BLaER1 treated with 17β-estradiol and CSF1 and Interleukin-3, amounts not matched to agents 10 nM and 100 nM (cell line): Measurements from ENCODE around the gene DCN.
"Not testable (repeated sequence)": the region's sequence is repeated elsewhere in the genome, so short reads cannot be mapped to it uniquely, and the experiment has no call there.

Experiments used
- H3K27ac ChIP-seq, 11 experiments: shearing (Covaris generic); formaldehyde crosslinking; 2 replicates each; pipeline ENCODE4 v1.8.1; 2022
- H3K27me3 ChIP-seq, 11 experiments: shearing (Covaris generic); formaldehyde crosslinking; 2 replicates each; pipeline ENCODE4 v1.8.1; 2022
- H3K36me3 ChIP-seq, 11 experiments: shearing (Covaris generic); formaldehyde crosslinking; 2 replicates each; pipeline ENCODE4 v1.8.1; 2022
- H3K4me1 ChIP-seq, 10 experiments: shearing (Covaris generic); formaldehyde crosslinking; 2 replicates each; pipeline ENCODE4 v1.8.1; 2022
- H3K4me2 ChIP-seq, 11 experiments: shearing (Covaris generic); formaldehyde crosslinking; 2 replicates each; pipeline ENCODE4 v1.8.1; 2022
- H3K4me3 ChIP-seq, 10 experiments: shearing (Covaris generic); formaldehyde crosslinking; 2 replicates each; pipeline ENCODE4 v1.8.1; 2022
- H3K9ac ChIP-seq, 11 experiments: shearing (Covaris generic); formaldehyde crosslinking; 2 replicates each; pipeline ENCODE4 v1.8.1; 2022
- H3K9me3 ChIP-seq, 11 experiments: shearing (Covaris generic); formaldehyde crosslinking; replicated peaks in 1 of 11; 2 replicates each; pipeline ENCODE4 v1.8.1; 2022
- H4K20me1 ChIP-seq, 11 experiments: shearing (Covaris generic); formaldehyde crosslinking; 2 replicates each; pipeline ENCODE4 v1.8.1; 2022
- Cebpa-rat ChIP-seq, 11 experiments: shearing (Covaris generic); IDR thresholded peaks; 2 replicates each; pipeline ENCODE4 v1.8.1; 2022

Gene DCN

DNA sequence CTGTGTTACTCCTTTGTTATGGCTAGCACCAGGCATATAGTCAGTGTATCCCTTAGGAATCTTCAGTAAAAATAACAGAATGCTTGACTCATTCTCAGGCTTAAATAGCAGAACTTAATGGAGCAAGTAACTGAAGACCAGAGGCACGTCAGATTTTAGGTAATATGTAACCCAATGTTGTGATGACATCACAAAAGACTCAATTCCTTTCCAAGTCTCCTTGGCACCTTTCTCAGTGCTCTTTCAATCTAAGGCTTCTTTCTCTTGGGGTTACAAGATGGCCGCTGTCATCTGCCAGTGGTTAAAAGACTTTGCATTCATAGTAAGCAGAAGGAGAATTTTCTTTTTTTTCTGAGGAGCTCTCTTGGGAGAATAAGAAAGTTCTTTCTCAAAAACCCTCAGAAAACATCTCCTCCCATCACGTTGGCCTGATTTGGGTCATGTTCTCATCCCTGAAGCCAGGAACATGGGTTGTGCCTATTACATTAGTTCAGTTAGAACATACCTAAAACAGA, 33.4 kb upstream of the DCN start:
- Histone ChIP-seq H3K27me3 (no peaks in the 10 kb centered on the region), H3K9me3 (peaks cover 0 to 6% (median 0%) of the 10 kb centered on the region in 11 experiments; a peak in 1 of 22 replicates), H3K36me3 (no peaks in the 10 kb centered on the region), H4K20me1 (no peaks in the 10 kb centered on the region), H3K4me1 (peaks cover 0 to 11% (median 0%) of the 10 kb centered on the region in 10 experiments; a peak in 6 of 20 replicates), H3K4me3 (no peak overlapping the region), H3K27ac (no peak overlapping the region), H3K4me2 (no peak overlapping the region), H3K9ac (no peak overlapping the region)
- no peak for TF ChIP-seq Cebpa-rat (IDR thresholded peaks at IDR 0.05)

DNA sequence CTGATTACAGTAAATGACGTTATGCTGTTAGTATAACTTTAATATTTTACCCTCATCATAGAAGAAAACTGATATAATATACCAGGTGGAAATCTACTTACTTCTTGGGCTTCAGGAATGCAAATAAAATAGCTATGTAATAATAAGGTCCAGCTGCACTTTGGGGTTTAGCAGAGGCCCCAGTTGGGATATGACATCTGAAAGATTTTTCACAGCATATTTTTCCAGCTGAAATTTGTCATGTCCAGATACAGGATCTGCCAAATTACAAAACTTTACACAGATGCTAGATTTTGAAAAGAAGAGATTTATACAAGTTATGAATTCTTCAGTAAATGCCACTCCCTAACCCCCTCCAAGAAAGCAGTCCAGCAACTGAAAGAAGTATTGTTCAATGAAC, 29.2 kb upstream of the DCN start:
- Histone ChIP-seq H3K9me3 (peaks cover 0 to 7% (median 0%) of the 10 kb centered on the region in 11 experiments; a peak in 1 of 22 replicates), H4K20me1 (no peaks in the 10 kb centered on the region), H3K27me3 (no peaks in the 10 kb centered on the region), H3K4me2 (no peak overlapping the region), H3K27ac (no peak overlapping the region), H3K36me3 (no peaks in the 10 kb centered on the region), H3K4me1 (peaks cover 0 to 2% (median 0%) of the 10 kb centered on the region in 10 experiments; a peak in 1 of 20 replicates), H3K4me3 (no peak overlapping the region), H3K9ac (no peak overlapping the region)
- no peak for TF ChIP-seq Cebpa-rat (IDR thresholded peaks at IDR 0.05)

DNA sequence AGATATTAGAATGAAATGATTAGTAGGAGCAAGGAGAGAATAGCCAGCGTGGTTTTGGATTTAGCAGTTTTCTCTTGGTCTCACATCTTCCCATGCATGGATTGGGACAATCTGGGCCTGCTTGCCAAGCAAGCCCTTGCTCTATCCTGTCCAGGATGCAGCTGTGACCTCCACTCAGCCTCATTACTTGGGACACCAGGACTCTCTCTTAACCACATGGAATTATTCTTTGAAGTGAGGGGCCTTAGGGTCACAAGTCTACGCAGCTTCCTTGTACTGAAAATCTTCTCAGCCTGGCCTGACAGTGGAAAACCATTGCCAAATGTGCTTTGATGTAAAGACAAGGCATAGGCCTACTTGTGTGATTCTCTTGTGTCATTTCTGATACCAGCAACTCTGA, 28.0 kb upstream of the DCN start:
- peaks cover 0 to 7% (median 0%) of the 10 kb centered on the region in 11 experiments; a peak in 1 of 22 replicates for H3K9me3 ChIP-seq
- no peak overlapping the region for H3K4me3 ChIP-seq
- H3K27me3 ChIP-seq, result no peaks in the 10 kb centered on the region
- H3K4me1 ChIP-seq, result no peaks in the 10 kb centered on the region
- no peak overlapping the region for H3K4me2 ChIP-seq
- H3K9ac ChIP-seq, result no peak overlapping the region
- no peaks in the 10 kb centered on the region for H4K20me1 ChIP-seq
- H3K36me3 ChIP-seq, result no peaks in the 10 kb centered on the region
- TF ChIP-seq Cebpa-rat (IDR thresholded peaks at IDR 0.05), result no peak
- no peak overlapping the region for H3K27ac ChIP-seq

DNA sequence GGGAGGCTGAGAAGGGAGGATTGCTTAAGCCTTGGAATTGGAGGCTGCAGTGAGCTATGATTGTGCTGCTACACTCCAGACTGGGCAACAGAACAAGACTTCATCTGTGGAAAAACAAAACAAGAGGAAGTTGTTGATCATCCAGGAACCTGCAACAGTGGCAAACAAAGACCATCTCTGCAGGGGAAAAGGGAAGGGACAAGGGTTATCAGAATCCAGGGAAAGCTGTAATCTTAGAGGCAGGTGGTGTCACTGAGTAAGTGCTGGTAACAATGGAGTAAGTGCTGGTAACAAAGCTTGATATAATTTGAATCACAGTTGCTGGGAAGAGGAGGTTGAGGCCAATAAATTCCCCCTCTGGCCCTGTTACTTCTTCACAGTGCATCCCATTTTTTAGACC, 27.5 kb upstream of the DCN start:
- no peaks in the 10 kb centered on the region for H4K20me1 ChIP-seq

DNA sequence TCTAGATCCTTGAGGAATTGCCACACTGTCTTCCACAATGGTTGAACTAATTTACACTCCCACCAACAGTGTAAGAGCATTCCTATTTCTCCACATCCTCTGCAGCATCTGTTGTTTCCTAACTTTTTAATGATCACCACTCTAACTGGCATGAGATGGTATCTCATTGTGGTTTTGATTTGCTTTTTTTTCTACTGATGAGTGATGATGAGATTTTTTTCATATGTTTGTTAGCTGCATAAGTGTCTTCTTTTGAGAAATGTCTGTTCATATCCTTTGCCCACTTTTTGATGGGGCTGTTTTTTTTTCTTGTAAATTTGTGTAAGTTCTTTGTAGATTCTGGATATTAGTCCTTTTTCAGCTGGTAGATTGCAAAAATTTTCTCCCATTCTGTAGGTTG, 24.7 kb upstream of the DCN start:
- H3K4me2 ChIP-seq, H3K9ac ChIP-seq, H3K27me3 ChIP-seq, H3K4me3 ChIP-seq, H3K36me3 ChIP-seq, H3K27ac ChIP-seq, H4K20me1 ChIP-seq, H3K9me3 ChIP-seq, H3K4me1 ChIP-seq: not testable (repeated sequence)

More for the DNA sequence above, 27.5 kb upstream of the DCN start:
- H3K4me1 ChIP-seq, result no peaks in the 10 kb centered on the region
- H3K27me3 ChIP-seq, result no peaks in the 10 kb centered on the region
- H3K27ac ChIP-seq, result no peak overlapping the region
- TF ChIP-seq Cebpa-rat (IDR thresholded peaks at IDR 0.05), result no peak
- no peak overlapping the region for H3K4me2 ChIP-seq
- no peak overlapping the region for H3K4me3 ChIP-seq
- no peaks in the 10 kb centered on the region for H3K36me3 ChIP-seq
- H3K9ac ChIP-seq, result no peak overlapping the region
- peaks cover 0 to 7% (median 0%) of the 10 kb centered on the region in 11 experiments; a peak in 1 of 22 replicates for H3K9me3 ChIP-seq

DNA sequence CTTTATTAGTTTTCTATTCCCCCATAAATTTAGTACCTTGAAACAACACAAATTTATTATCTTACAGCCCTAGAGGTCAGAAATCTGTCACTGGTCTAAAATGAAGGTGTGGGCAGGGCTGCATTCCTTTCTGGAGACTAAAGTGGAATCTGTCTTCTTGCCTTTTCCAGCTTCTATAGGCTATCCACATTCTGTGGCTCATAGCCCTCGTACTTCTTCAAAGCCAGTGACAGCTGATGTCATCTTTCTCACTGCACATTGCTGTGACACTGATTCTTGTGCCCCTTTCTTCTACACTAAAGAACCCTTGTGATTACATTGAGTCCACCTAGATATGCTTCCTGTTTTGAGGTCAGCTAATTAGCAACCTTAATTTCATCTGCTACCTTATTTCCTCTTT, 23.2 kb upstream of the DCN start:
- Histone ChIP-seq H4K20me1 (no peaks in the 10 kb centered on the region), H3K4me3 (no peak overlapping the region), H3K36me3 (no peaks in the 10 kb centered on the region), H3K27me3 (no peaks in the 10 kb centered on the region), H3K9ac (no peak overlapping the region), H3K9me3 (0 out of 22 replicates have a peak, but pooled peaks cover 0 to 7% (median 0%) of the 10 kb centered on the region in 11 experiments), H3K4me2 (no peak overlapping the region), H3K27ac (no peak overlapping the region), H3K4me1 (no peaks in the 10 kb centered on the region)
- no peak for TF ChIP-seq Cebpa-rat (IDR thresholded peaks at IDR 0.05)

DNA sequence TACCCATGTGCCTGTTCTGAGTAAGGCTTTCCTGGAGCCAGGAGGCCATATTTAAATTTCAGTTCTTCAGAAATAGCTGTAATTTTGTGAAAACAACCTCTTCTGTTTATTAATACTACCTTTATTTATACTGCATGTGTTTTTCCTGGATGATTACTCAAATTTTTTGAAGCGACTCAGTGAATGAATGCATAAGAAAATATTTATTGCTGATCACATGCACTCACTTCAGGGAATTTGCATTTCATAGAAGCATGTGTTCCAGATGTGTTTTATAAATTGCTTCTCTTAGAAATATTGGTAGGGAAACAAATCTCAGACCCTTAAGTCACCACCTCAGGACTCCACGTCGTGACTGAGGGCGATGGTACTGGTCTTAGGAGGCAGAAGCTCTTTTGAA, 21.8 kb upstream of the DCN start:
- Histone ChIP-seq H3K4me2 (no peak overlapping the region), H3K9me3 (0 out of 22 replicates have a peak, but pooled peaks cover 0 to 7% (median 0%) of the 10 kb centered on the region in 11 experiments), H3K9ac (no peak overlapping the region), H3K27me3 (no peaks in the 10 kb centered on the region), H3K4me1 (no peaks in the 10 kb centered on the region), H3K27ac (no peak overlapping the region), H4K20me1 (no peaks in the 10 kb centered on the region), H3K4me3 (no peak overlapping the region), H3K36me3 (no peaks in the 10 kb centered on the region)
- no peak for TF ChIP-seq Cebpa-rat (IDR thresholded peaks at IDR 0.05)

DNA sequence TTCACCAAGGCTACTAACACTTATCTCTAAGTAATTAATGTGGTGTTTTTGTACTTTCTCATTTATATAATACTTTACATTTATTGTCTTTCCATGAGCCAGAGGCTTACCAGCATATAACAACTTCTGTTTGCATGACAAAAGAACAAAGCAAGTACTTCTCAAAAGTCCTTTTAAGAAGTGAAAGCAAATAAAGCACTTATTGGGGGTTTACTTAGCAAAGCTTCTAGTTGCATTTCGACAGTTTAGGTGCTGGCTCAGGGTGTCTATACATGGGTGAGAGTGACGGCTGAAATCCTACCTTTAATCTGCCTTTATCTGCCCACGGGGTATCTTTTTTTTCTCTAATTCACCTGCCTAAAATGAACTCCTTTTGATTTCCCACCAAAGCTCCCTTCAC, 21.0 kb upstream of the DCN start:
- TF ChIP-seq Cebpa-rat (IDR thresholded peaks at IDR 0.05), result no peak
- 0 out of 22 replicates have a peak, but pooled peaks cover 0 to 7% (median 0%) of the 10 kb centered on the region in 11 experiments for H3K9me3 ChIP-seq
- H3K4me2 ChIP-seq, result no peak overlapping the region

DNA sequence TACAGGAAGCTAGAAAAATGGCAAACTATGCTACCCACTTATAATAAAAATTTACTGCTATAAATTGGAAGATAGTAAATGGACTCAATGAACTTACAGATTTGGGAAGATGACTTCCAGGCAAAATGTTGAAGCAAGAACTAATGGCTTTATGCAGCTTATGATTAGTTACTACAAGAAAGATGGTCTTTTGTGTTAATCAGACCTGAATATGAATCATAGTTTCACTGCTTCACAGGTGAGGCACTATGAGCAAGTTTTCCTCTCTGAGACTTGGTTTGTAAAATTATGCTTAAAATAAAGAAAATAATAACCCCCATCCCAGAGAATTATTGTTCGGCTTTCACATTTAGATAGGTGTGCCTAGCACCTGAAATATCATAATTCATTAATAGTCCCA, 19.8 kb upstream of the DCN start:
- no peak overlapping the region for H3K4me2 ChIP-seq
- no peak for TF ChIP-seq Cebpa-rat (IDR thresholded peaks at IDR 0.05)
- no peaks in the 10 kb centered on the region for H3K36me3 ChIP-seq
- H3K27ac ChIP-seq, result no peak overlapping the region
- no peak overlapping the region for H3K9ac ChIP-seq
- H4K20me1 ChIP-seq, result no peaks in the 10 kb centered on the region
- H3K27me3 ChIP-seq, result no peaks in the 10 kb centered on the region
- no peaks in the 10 kb centered on the region for H3K4me1 ChIP-seq
- no peak overlapping the region for H3K4me3 ChIP-seq
- no peaks in the 10 kb centered on the region for H3K9me3 ChIP-seq

More for the DNA sequence above, 21.0 kb upstream of the DCN start:
- Histone ChIP-seq H4K20me1 (no peaks in the 10 kb centered on the region), H3K36me3 (no peaks in the 10 kb centered on the region), H3K4me1 (no peaks in the 10 kb centered on the region), H3K27ac (no peak overlapping the region), H3K27me3 (no peaks in the 10 kb centered on the region), H3K9ac (no peak overlapping the region), H3K4me3 (no peak overlapping the region)

DNA sequence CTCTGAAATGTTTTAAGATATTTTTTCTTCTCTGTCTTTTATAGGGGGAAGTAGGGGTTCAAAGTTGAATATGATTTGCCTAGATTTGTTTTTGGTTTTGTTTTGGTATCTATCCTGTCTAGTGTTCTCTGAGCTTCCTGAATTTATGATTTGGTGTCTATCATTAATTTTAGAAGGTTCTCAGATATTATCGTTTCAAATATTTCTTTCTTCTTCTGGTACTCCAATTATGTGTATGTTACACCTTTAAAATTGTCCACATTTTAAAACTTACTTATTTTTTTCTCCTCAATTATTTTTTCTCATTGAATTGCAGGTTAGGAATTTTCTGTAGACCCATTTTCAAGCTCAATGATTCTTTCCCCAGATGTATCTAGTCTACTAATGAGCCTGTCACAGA, 13.8 kb upstream of the DCN start:
- peaks cover 0 to 10% (median 4%) of the 10 kb centered on the region in 11 experiments; a peak in 8 of 22 replicates for H3K9me3 ChIP-seq
- H3K4me3 ChIP-seq, result no peak overlapping the region
- H3K4me2 ChIP-seq, result no peak overlapping the region
- no peaks in the 10 kb centered on the region for H3K4me1 ChIP-seq
- TF ChIP-seq Cebpa-rat (IDR thresholded peaks at IDR 0.05), result no peak
- no peak overlapping the region for H3K9ac ChIP-seq
- H4K20me1 ChIP-seq, result no peaks in the 10 kb centered on the region
- H3K36me3 ChIP-seq, result no peaks in the 10 kb centered on the region
- no peaks in the 10 kb centered on the region for H3K27me3 ChIP-seq
- no peak overlapping the region for H3K27ac ChIP-seq
